MM.1S (cell line): ENCODE measurements around the gene TMEM161B.

ENCODE experiments used
- CTCF ChIP-seq: fragments of 300-600 bp; sonication (generic); IDR thresholded peaks from 2 replicates; pipeline ENCODE4 v1.5.1; 2016; ENCODE audit warnings: antibody characterized with exemption, low read length, mixed read lengths
- EZH2 ChIP-seq: fragments of 300-600 bp; sonication (generic); optimal IDR thresholded peaks from 2 replicates; pipeline ENCODE3; 2017; ENCODE audit warnings: low read depth, mild to moderate bottlenecking, antibody characterized with exemption, low read length, mixed read lengths
- EZH2phosphoT487 ChIP-seq: fragments of 300-600 bp; sonication (generic); IDR thresholded peaks from 2 replicates; pipeline ENCODE4 v1.6.1; 2018; ENCODE audit warnings: antibody characterized with exemption, low read length

GRCh38 chr5:88262116-88262515 lies 6.5 kb downstream of the TMEM161B start:
- TF ChIP-seq CTCF, result no peak
- TF ChIP-seq EZH2, result no peak
- no peak for TF ChIP-seq EZH2phosphoT487
